Activated B cell treated with CpG ODN at 0.5 μM for 24 hours (primary cell): ENCODE data around the gene RIOK2. TPM values are rescaled to one million over a fixed set of nuclear protein-coding genes. Genes with fewer than 3 reads are reported as not detected.

Experiments
- ATAC-seq: fragments of 200-7000 bp; cut with Tn5 transposase; one replicate; pipeline ENCODE4 v1.10.0; 2021; ENCODE audit warnings: low read depth, mild to moderate bottlenecking, moderate library complexity
- CTCF ChIA-PET: fragments of 350-600 bp; sonication (Branson Sonifier 250); formaldehyde crosslinking; loops from one replicate; lab custom pipeline; 2021; ENCODE audit warnings: antibody characterized with exemption; lab: Charles Lee
- POLR2A ChIA-PET: fragments of 350-600 bp; sonication (Branson Sonifier 250); formaldehyde crosslinking; loops from one replicate; lab custom pipeline; 2021; ENCODE audit warnings: antibody characterized with exemption; lab: Charles Lee
- DNase-seq: peaks from one replicate; pipeline ENCODE4 v3.0.0; 2022
- H3K27ac Mint-ChIP-seq: one replicate; pipeline ENCODE4 v1.8.0; 2020; ENCODE audit warnings: mixed read lengths
- H3K27me3 Mint-ChIP-seq: one replicate; pipeline ENCODE4 v1.8.0; 2021; ENCODE audit warnings: mixed read lengths
- H3K36me3 Mint-ChIP-seq: one replicate; pipeline ENCODE4 v1.8.0; 2021; ENCODE audit warnings: low read depth, mixed read lengths
- H3K4me1 Mint-ChIP-seq: one replicate; pipeline ENCODE4 v1.8.0; 2021; ENCODE audit warnings: mixed read lengths
- H3K4me3 Mint-ChIP-seq: one replicate; pipeline ENCODE4 v1.8.0; 2020; ENCODE audit warnings: mild to moderate bottlenecking, mixed read lengths
- H3K9me3 Mint-ChIP-seq: one replicate; pipeline ENCODE4 v1.8.0; 2020; ENCODE audit warnings: mixed read lengths
- intact Hi-C: fragments of 100-400 bp; cut with micrococcal nuclease; formaldehyde crosslinking; loops from one replicate; pipeline ENCODE4 v1.15.1; 2024
- total RNA-seq: library from RNA; stranded (reverse); gene quantifications from 2 replicates; pipeline ENCODE4 v1.2.3, GENCODE V29; 2022
- TF ChIP-seq, protein P1 (sequence below): fragments of 200-600 bp; IDR thresholded peaks from one replicate; pipeline ENCODE4 v1.8.0; 2022; ENCODE audit warnings: antibody characterized with exemption, mild to moderate bottlenecking

The RIOK2 gene
- total RNA-seq, 1 donor from 2014 or later: 38.3 TPM

DNA sequence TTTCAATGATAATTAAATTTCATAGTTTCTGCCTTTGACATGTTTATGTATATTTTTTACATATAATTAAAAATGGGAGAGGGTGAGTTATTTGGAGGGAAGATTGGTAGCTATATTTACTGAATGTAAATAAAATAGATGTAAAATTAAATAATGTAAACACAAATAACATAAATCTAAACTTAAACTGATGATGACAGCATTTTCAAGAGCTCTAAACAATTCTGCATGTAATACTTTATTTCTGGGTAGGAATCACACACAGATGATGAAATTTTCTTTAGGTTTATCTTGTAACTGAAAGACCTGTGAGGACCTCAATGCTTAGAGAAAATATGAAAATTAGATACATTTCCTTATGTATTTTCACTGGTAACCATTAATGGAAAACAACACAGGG, 42.2 kb upstream of the RIOK2 start:
- no peak overlapping the region for H3K4me3 Mint-ChIP-seq
- DNase-seq (no peak), ATAC-seq (no peak)
- no peaks in the 10 kb centered on the region for H3K36me3 Mint-ChIP-seq
- POLR2A ChIA-PET: no interaction called here
- TF ChIP-seq, protein P1, sequence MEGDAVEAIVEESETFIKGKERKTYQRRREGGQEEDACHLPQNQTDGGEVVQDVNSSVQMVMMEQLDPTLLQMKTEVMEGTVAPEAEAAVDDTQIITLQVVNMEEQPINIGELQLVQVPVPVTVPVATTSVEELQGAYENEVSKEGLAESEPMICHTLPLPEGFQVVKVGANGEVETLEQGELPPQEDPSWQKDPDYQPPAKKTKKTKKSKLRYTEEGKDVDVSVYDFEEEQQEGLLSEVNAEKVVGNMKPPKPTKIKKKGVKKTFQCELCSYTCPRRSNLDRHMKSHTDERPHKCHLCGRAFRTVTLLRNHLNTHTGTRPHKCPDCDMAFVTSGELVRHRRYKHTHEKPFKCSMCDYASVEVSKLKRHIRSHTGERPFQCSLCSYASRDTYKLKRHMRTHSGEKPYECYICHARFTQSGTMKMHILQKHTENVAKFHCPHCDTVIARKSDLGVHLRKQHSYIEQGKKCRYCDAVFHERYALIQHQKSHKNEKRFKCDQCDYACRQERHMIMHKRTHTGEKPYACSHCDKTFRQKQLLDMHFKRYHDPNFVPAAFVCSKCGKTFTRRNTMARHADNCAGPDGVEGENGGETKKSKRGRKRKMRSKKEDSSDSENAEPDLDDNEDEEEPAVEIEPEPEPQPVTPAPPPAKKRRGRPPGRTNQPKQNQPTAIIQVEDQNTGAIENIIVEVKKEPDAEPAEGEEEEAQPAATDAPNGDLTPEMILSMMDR: no peak
- intact Hi-C loops: no loop called here
- no peaks in the 10 kb centered on the region for H3K4me1 Mint-ChIP-seq
- CTCF ChIA-PET: no interaction called here
- H3K9me3 Mint-ChIP-seq: no peaks in the 10 kb centered on the region
- H3K27me3 Mint-ChIP-seq: no peaks in the 10 kb centered on the region
- no peak overlapping the region for H3K27ac Mint-ChIP-seq

DNA sequence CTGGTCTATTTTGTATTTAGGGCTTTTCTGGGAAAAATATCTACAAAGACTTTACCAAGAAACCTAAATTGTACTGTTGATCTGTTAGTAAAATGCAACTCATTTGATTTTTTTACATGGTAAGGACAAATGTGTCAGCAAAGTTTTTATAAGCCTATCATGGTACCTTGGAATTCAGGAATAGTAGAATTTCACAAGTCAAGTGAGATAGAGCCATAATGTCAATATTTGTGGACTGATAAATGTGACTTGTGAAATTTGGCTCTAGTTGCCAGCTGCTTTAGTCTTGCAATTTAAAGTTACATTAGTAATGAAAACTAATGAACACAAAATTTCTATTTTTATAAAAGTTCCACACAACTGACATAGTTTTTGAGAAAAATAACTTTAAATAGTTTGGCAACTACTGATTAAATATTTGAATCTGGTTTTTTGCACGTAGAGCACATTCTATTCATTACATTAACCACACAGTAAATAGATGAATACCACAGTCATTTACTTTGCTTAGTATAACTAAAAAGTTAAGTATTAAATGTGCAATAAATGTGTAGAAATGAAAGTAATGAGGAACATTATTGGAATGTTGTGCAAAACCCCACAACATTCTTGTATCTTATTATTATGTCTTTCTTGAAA, 41.2 kb upstream of the RIOK2 start:
- Mint-ChIP-seq H3K4me3 (no peak overlapping the region), H3K27ac (no peak overlapping the region), H3K27me3 (no peaks in the 10 kb centered on the region), H3K36me3 (no peaks in the 10 kb centered on the region), H3K4me1 (no peaks in the 10 kb centered on the region), H3K9me3 (no peaks in the 10 kb centered on the region)
- intact Hi-C loops: no loop called here
- DNase-seq: no peak
- POLR2A ChIA-PET: no interaction called here
- CTCF ChIA-PET: interaction anchor here (1.2 kb wide), 1 partner anchor 8 kb away, joined by 3 read pairs; no protein-coding TSS in a partner anchor
- TF ChIP-seq, protein P1: no peak
- ATAC-seq: no peak

DNA sequence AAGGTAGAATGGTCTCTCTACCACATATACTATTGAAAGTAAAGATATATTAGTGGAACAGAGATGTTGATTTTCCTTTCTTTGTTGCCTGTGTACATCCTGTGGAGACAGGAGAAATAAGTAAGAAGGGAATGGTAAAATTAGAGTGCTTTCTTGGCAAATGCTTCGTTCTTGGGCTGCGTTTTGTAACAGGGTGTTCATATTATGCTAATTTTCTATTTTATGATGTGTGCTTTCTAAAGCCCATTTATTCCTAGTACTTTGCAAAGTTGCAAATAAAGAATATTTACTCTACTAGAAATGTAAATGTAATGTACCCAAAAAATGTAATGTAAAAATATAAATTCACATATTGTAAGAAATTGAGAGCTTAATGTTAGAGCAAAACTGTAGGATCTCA, 40.5 kb upstream of the RIOK2 start:
- Mint-ChIP-seq H3K9me3 (no peaks in the 10 kb centered on the region), H3K4me3 (no peak overlapping the region), H3K27ac (no peak overlapping the region), H3K36me3 (no peaks in the 10 kb centered on the region), H3K27me3 (no peaks in the 10 kb centered on the region), H3K4me1 (no peaks in the 10 kb centered on the region)
- POLR2A ChIA-PET: no interaction called here
- no peak for ATAC-seq
- intact Hi-C loops: no loop called here
- TF ChIP-seq, protein P1: no peak
- no peak for DNase-seq
- CTCF ChIA-PET: interaction anchor here (1.2 kb wide), 1 partner anchor 9 kb away, joined by 3 read pairs; no protein-coding TSS in a partner anchor

DNA sequence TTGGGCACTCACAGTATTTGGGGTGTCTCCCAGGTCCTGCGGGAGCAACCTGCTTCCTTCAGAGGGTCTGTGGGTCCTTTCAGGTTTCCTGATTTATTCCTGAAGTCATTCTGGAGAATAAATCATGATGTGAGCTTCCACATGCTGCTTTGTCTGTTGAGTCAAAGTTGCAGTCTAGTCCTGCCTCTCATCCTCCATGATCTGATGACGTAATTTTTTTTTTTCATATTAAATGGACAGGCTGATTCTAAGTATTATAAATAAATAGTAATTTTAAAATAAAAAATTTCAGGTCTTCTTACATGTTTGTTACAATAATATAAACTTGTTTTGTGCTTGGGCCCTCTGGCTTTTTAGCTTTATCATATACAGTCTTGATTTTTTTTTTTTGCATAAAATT, 26.3 kb upstream of the RIOK2 start:
- intact Hi-C loops: no loop called here
- Mint-ChIP-seq H3K27ac (no peak overlapping the region), H3K4me3 (no peak overlapping the region), H3K27me3 (peaks cover 14% of the 10 kb centered on the region), H3K4me1 (no peaks in the 10 kb centered on the region), H3K36me3 (peaks cover 13% of the 10 kb centered on the region), H3K9me3 (peaks cover 19% of the 10 kb centered on the region)
- TF ChIP-seq, protein P1: no peak
- ATAC-seq: no peak
- no peak for DNase-seq
- CTCF ChIA-PET: interaction anchor here (1.4 kb wide), 1 partner anchor 392 kb away, joined by 3 read pairs; no protein-coding TSS in a partner anchor
- POLR2A ChIA-PET: no interaction called here

DNA sequence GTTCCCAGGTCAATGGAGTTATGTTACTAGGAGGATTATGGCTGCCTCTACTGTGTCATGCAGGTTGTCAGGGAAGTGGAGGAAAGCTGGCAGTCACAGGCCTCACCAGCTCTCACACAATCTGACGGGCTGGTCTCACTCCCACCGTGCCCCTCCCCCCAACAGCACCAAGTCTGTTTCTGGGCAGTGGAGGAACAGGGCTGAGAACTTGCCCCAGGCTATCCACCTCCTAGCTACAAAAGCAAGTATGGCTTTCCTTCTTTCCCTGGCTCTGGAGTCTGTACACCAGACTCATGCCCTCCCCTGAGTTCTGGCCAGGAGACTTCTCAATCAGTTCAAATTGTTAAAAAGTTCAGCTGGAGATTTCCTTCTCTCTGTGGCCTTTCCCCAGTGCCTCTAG, 25.7 kb upstream of the RIOK2 start:
- Mint-ChIP-seq H3K27ac (no peak overlapping the region), H3K4me3 (no peak overlapping the region), H3K36me3 (peaks cover 7% of the 10 kb centered on the region), H3K4me1 (no peaks in the 10 kb centered on the region), H3K9me3 (peaks cover 14% of the 10 kb centered on the region), H3K27me3 (peaks cover 14% of the 10 kb centered on the region)
- TF ChIP-seq, protein P1: no peak
- POLR2A ChIA-PET: no interaction called here
- ATAC-seq (no peak), DNase-seq (no peak)
- CTCF ChIA-PET: interaction anchor here (1.3 to 1.4 kb wide), 2 partner anchors 22 to 391 kb away, joined by 3 read pairs; no protein-coding TSS in a partner anchor
- intact Hi-C loops: no loop called here
